Stimulated activated CD4-positive, alpha-beta T cell treated with anti-CD3 and anti-CD28 coated beads, TNF-alpha, amount 100 ng/mL, for 1 hour (primary cell): ENCODE measurements around the gene HAGH.
"Not testable (repeated sequence)": the region's sequence is repeated elsewhere in the genome, so short reads cannot be mapped to it uniquely, and the experiment has no call there.

Experiments used
- DNase-seq, 3 donors: peaks; one replicate each; pipeline ENCODE4 v3.0.0-alpha.2; 2020; ENCODE audit warnings: low read depth in 3 of 3, low spot score in 1 of 3

HAGH gene

DNA sequence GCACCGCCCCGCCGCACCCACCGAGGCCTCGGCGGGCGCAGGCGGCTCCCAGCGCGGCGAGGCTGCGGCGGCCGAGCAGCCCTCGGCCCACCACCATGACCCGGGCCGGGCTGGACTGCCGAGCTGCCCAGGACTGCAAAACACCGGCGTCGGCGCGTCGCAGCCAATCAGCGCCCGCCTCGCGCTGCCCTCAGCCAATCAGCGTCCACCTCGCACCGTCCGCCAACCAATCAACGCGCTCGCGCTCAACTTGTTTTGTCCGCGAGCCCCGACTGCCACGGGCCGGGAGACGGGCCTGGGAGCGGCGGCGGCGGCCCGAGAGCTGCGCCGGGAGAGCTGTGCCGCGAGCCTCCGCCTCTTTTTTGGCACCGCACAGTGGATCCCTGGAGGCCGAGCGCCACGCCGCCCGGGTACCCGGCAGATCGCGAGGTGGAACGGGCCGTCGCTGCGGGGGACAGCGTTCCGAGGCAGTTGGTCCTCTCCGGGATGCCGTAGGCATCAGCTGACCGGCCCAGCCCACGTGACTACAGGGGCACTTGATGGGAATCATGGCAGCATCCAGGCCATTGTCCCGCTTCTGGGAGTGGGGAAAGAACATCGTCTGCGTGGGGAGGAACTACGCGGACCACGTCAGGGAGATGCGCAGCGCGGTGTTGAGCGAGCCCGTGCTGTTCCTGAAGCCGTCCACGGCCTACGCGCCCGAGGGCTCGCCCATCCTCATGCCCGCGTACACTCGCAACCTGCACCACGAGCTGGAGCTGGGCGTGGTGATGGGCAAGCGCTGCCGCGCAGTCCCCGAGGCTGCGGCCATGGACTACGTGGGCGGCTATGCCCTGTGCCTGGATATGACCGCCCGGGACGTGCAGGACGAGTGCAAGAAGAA lies at the start of gene HAGH, which contains the start of gene FAHD1:
HAGH (minus strand) TSS at position 135 of the 883 bp plus-strand sequence; CDS start at position 97, 38 bp downstream.
FAHD1 (plus strand) TSS at position 516 of the 883 bp plus-strand sequence; CDS start at position 549, 33 bp downstream.
- DNase-seq: peak; percentile 77 to 85 (median 81)

- DNase-seq: not testable (repeated sequence)
Measured at GRCh38 chr16:1876066-1876465, 49.4 kb upstream of the HAGH start.

DNA sequence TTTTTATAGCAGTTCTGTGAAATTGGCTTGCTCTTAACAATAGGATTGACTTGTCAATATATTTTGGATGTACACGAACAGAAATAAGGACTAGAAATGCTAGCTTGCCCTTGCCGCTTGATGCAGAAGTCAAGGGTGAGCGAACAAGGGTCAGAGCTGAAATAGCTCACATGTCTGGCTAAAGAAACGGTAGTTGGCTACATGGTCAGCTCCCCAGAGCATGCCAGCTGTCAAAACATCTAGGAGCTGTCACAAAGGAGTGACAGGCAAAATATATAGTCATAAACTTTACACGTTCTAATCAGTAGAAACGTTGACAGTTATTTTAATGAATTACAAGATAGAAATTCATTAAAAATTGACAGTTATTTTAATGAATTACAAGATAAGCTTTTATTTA lies 48.2 kb upstream of the HAGH start:
- DNase-seq: no peak

DNA sequence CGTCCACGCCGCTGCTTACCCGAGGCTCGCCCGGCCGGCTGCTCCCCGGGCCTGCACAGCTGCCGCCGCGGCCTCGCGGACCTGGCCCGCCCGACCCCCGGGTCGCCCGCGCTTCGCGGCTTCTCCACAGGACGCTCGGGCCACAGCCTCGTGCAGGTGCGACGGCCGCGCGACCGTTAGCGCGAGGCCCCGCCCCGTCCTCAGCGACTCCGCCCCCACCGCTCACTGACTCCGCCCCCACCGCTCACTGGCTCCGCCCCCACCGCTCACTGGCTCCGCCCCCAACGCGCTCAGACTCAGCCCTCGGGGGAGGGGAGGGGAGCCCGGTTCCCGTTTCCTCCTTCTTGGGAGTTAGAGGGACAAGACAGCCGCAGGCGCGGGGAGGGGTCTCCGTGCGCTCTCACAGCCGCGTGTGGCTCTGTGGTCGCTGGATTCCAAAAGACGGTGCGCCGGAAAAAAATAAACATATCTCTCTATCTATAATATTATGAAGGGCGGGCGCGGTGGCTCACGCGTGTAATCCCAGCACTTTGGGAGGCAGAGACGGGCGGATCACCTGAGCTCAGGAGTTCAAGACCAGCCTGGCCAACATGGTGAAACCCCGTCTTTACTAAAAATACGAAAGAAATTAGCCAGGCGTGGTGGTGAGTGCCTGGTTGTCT lies 45.5 kb upstream of the HAGH start, which contains the start of gene MEIOB:
MEIOB (minus strand) TSS at position 191 of the 662 bp plus-strand sequence. CDS start 3,989 bp downstream, outside the sequence.
- DNase-seq: peak in 1 of 3 donors; percentile 41

DNA sequence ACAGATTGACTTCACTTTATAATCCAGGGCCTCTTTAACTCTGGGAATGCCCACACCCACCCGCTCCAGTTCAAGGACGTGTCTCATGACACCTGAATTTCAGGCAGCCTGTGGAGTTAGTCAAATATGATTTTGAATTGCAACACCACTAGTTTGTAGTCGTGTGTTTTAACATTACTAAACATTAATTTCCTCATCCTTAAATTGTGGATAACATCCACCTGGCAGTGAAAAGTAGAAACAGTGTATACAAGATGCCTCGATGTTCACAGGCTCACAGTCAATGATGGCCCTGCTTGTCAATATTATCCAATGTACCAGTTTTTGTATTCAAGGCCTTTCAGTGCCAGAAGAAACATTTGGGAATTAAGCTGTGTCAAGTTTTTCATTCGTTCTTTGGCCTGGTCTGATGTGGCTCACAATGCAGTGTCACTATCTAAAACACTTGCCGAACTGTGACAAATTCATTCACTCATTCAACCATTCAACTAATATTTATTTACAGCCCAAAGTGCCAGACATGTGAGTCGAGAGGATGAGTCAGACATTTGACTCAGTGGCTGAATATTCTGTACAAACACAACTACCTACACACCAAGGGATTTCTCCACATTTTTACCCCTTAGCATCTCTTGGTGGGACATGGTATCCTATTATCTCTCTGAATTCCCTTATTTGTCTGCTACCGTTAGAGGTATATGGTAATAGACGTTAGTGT lies 43.9 kb upstream of the HAGH start:
- DNase-seq: no peak

DNA sequence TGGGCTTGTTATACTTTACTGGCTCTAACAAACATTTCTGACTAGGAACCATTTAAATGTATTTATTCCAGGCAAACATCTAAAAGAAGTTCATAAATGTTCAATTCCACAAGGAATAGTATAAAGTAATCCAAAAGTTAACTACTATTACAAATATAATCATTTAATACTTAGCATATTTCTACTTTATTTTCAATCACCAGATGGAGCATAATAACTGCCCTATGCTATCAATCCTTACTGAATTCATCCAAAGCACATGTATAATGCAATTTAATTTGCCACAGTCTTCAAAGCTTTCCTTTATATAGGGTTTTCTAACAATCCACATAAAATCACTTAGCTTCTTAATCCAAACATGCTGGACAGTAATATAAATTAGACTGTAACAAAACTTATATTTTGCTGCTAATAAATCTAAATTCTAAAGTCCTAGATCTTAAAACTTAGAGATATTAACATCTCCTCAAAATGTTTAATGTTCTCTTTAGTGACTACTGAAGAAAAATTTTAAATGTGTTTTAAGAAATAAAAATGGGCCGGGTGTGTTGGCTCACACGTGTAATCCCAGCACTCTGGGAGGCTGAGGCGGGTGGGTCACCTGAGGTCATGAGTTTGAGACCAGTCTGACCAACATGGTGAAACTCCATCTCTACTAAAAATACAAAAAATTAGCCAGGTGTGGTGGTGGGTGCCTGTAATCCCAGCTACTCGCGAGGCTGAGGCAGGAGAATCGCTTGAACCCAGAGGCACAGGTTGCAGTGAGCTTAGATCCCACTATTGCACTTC lies 39.5 kb upstream of the HAGH start:
- DNase-seq: no peak

DNA sequence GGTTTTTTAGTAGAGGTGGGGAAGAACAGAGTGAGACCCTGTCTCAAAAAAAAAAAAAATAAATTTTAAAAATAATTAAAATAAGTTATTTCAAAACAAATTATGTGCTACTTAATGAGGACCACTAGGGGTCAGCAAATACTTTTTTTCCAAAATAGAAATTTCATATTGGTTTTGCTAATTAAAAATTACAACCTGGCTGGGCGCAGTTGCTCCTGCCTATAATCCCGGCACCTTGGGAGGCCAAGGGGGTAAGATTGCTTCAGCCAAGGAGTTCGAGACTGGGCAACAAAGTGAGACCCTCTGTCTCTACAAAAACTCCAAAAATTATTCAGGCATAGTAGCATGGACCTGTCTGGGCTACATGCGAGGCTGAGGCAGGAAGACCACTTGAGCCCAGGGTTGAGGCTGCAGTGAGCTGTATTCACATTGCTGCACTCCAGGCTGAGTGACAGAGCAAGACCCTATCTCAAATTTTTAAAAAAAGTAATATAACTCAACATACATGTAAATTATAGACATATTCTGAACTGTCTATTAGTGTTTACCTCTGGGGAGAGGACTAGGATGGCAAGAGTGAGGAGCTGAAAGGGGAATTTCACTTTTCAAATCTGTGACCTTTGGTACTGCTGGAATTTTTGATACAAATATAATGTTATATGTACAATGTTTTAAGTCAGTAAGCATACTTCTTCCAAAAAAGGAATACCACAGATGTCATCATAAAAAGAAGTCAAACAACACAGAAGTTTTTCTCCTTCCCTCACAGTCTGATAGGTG lies 37.2 kb upstream of the HAGH start:
- DNase-seq: no peak

DNA sequence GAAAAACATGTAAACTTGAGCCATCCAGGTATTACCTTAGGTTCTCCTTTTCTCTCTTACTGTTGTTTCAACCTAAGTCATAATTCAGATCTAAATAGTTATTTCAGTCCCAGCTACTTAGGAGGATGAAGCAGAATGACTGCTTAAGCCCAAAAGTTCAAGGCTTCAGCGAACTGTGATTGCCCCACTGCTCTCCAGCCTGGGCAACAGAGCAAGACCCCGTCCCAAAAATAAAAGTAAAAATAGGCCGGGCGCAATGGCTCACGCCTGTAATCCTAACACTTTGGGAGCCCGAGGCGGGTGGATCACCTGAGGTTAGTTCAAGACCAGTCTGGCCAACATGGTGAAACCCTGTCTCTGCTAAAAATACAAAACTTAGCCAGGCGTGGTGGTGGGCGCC lies 35.8 kb upstream of the HAGH start:
- no peak for DNase-seq

DNA sequence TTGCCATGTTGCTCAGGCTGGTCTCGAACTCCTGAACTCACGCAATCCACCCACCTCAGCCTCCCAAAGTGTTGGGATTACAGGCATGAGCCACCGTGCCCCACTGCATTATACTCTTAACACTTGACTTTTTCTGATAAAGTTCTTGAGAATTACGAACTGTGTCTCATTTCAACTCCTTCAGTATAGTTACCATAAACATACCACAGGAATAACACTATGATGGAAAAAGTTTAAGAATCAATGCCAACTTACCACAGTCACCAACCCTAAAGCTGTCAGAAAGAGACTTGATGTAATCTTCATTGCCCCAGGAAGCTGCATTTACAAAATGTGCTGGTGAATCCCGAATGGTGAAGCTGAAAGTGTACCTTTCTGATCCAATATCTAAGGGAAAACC lies 35.1 kb upstream of the HAGH start:
- no peak for DNase-seq

GRCh38 chr16:1859650-1860049 lies 33.0 kb upstream of the HAGH start:
- DNase-seq: no peak

GRCh38 chr16:1858189-1858865 lies 31.7 kb upstream of the HAGH start:
- no peak for DNase-seq

DNA sequence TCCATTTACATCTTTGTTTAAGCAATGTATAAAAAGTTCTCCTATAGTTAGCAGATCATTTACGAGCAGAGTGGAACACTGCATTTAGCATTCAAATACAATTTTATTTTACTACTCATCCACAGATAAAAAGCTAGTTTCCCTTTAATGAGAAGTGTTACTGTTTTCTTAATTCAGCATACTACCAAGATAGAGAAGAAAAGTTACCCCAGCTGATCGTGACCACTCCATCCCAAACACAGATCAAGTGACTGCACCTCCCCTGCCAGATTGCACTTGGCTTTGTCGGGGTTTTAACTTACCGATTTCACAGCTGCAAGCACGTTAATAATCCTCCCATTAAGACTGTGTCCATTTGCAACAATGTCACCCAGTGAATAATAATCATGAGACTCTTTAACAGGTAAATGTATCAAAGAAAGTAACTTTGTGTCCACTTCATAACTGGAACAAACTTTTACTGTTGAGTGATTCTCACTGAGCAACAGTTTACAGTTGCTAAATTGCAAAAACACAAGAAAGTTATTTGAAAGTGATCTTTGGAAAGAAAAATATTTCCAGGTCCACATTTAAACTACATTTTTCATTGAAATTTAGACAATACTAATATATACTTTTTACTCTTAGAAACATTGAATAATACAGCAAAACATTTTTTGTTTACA lies 30.9 kb upstream of the HAGH start:
- DNase-seq: no peak

GRCh38 chr16:1851793-1852192 lies 25.2 kb upstream of the HAGH start:
- no peak for DNase-seq

DNA sequence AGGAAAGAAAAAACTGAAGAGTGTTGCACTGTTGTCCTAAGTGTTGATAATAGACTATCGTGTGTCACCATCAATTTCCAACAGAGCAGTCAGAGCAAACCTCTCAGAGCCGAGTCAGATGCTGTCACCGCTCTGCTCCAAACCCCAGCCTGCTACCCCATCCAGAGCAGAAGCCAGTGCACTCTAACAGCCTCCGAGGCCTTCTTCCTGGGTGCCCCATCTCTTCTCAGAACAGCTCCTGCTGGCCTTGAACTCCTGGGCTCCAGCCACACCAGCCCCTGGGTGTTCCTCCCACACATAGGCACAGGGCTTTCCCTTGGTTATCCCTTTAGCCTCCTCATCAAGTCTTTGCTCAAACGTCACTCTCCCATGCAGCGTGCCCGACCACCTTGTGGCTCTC lies 24.4 kb upstream of the HAGH start:
- no peak for DNase-seq

GRCh38 chr16:1846416-1846815 lies 19.8 kb upstream of the HAGH start:
- no peak for DNase-seq

DNA sequence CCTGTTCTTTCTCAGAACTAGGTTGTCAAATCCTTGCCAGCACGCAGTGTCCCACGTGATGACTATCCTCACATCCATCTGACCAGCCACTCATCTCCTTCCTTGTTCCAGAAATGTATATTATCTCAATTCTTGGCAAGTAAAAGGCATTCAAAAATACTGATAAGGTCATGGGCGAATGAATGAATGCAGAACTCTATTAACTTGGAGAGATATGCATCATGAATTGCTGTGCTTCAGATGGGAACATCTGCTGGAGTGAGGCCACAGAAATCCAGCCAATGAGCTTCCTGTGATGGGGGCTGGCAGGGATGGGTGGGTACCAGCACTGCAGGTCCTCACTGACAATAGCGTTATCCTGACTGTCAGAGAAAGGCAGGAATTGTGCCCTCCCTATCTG lies 19.4 kb upstream of the HAGH start:
- DNase-seq: no peak

DNA sequence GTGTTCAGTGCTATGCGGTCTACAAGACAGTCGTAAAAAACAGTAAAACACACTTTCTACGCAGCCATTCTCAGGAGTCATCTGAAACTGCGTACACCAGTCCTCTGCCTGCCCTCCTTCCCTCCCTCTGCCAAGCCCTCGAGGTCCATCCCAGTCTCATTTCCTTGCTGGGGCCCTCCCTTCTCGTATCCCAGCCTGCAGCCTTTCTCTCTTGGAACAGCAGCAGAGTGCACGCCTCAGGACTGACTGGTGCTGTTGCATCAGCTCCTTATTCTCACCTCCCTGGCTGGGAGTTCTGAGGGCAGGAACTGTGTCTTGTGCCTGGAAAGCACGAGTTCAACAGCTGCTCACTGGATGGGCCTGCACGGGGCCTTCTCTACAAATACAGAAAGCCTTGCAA lies 12.9 kb upstream of the HAGH start:
- no peak for DNase-seq

- DNase-seq: no peak
Measured at GRCh38 chr16:1834096-1834495, 7.5 kb upstream of the HAGH start.
